GM12878 (cell line): Measurements from ENCODE around the gene HOXB6. TPM values are rescaled to one million over a fixed set of nuclear protein-coding genes. Genes with fewer than 3 reads are reported as not detected.
A peak's percentile ranks its signal among the peaks of the same experiment; 100 is the strongest.

ENCODE experiments used
- ATF7 ChIP-seq: fragments of 450-650 bp; IDR thresholded peaks from 2 replicates; pipeline ENCODE4 v1.6.1; 2016; ENCODE audit warnings: low read depth, mild to moderate bottlenecking
- BCL11A ChIP-seq: IDR thresholded peaks from 2 replicates; pipeline ENCODE4 v1.6.1; 2011; ENCODE audit warnings: low read depth, low read length
- BHLHE40 ChIP-seq, 2 experiments: fragments of 450-650 bp in 1 of 2; IDR thresholded peaks; 2 replicates each; pipeline ENCODE4 v1.6.1; 2011 to 2017; ENCODE audit warnings: low read depth in 2 of 2, borderline replicate concordance in 1 of 2, improper control_type of control experiment in 1 of 2, low read length in 1 of 2, mild to moderate bottlenecking in 1 of 2
- BRCA1 ChIP-seq: IDR thresholded peaks from 2 replicates; pipeline ENCODE4 v1.6.1; 2011; ENCODE audit warnings: low read depth, low read length, improper control_type of control experiment
- FOXK2 ChIP-seq: fragments of 450-650 bp; IDR thresholded peaks from 2 replicates; pipeline ENCODE4 v1.6.1; 2017; ENCODE audit warnings: mild to moderate bottlenecking, moderate library complexity
- FOXM1 ChIP-seq: IDR thresholded peaks from 2 replicates; pipeline ENCODE4 v1.6.1; 2012; ENCODE audit warnings: low read depth, mild to moderate bottlenecking, inconsistent platforms, low read length, moderate library complexity
- MXI1 ChIP-seq: fragments of 150-350 bp; IDR thresholded peaks from 2 replicates; pipeline ENCODE4 v1.6.1; 2011; ENCODE audit warnings: low read depth, mild to moderate bottlenecking, inconsistent platforms, low read length, improper control_type of control experiment
- NBN ChIP-seq: fragments of 450-650 bp; IDR thresholded peaks from 2 replicates; pipeline ENCODE4 v1.6.1; 2016
- NFYA ChIP-seq: IDR thresholded peaks from 2 replicates; pipeline ENCODE4 v1.6.1; 2011; ENCODE audit warnings: low read depth, mild to moderate bottlenecking, low read length, improper control_type of control experiment, borderline replicate concordance
- RAD51 ChIP-seq: fragments of 450-650 bp; IDR thresholded peaks from 2 replicates; pipeline ENCODE4 v1.6.1; 2016; ENCODE audit warnings: moderate library complexity, mild to moderate bottlenecking, inconsistent platforms
- SMAD5 ChIP-seq: IDR thresholded peaks from 2 replicates; pipeline ENCODE4 v1.6.1; 2016; ENCODE audit warnings: antibody characterized with exemption, low read depth
- SMARCA5 ChIP-seq: fragments of 450-650 bp; IDR thresholded peaks from 2 replicates; pipeline ENCODE4 v1.6.1; 2017; ENCODE audit warnings: mild to moderate bottlenecking
- SREBF1 ChIP-seq: IDR thresholded peaks from 2 replicates; pipeline ENCODE4 v1.6.1; 2012; ENCODE audit warnings: mild to moderate bottlenecking, low read length
- TARDBP ChIP-seq: IDR thresholded peaks from 2 replicates; pipeline ENCODE4 v1.6.1; 2016; ENCODE audit warnings: borderline replicate concordance
- TBL1XR1 ChIP-seq: IDR thresholded peaks from 2 replicates; pipeline ENCODE4 v1.6.1; 2012; ENCODE audit warnings: low read depth, low read length, improper control_type of control experiment
- TCF3 ChIP-seq: IDR thresholded peaks from 2 replicates; pipeline ENCODE4 v1.6.1; 2012; ENCODE audit warnings: low read depth, mild to moderate bottlenecking, low read length, borderline replicate concordance; ENCODE audit not compliant: insufficient read depth
- TCF7 ChIP-seq: IDR thresholded peaks from 2 replicates; pipeline ENCODE4 v1.6.1; 2014; ENCODE audit warnings: antibody characterized with exemption, borderline replicate concordance
- polyA plus RNA-seq, 11 experiments: library from polyadenylated mRNA; depleted of rRNA in 4 of 11; unstranded in 6 of 11; stranded (reverse) in 5 of 11; fragments of >200 nt; fragmentation: Nextera tagmentation in 4 of 11; fragmentation: Illumina TruSeq in 1 of 11; extraction: Ambion mirVana in 4 of 11; extraction: Trizol in 1 of 11; gene quantifications; 1 replicate in 1 of 11; 2 replicates in 10 of 11; pipeline versions ENCODE4 v1.2.1 to v1.2.3, GENCODE V29; 2011 to 2016; ENCODE audit warnings: inconsistent platforms in 2 of 11, missing spikeins in 2 of 11, low read depth in 1 of 11
- total RNA-seq, 4 experiments: library from RNA; depleted of rRNA in 3 of 4; stranded (reverse); fragments of >200 nt in 3 of 4; fragmentation: Illumina TruSeq in 1 of 4; extraction: Trizol in 1 of 4; gene quantifications; 2 replicates each; pipeline versions ENCODE4 v1.2.1 to v1.2.3, GENCODE V29; 2013 to 2021
- TF ChIP-seq, protein P1 (sequence below): fragments of 450-650 bp; IDR thresholded peaks from 2 replicates; pipeline ENCODE4 v1.6.1; 2017; ENCODE audit warnings: mild to moderate bottlenecking
- TF ChIP-seq, protein P2 (sequence below): fragments of 450-650 bp; conservative IDR thresholded peaks from 2 replicates; pipeline ENCODE4 v1.6.1; 2017; ENCODE audit warnings: mild to moderate bottlenecking, moderate library complexity
- TF ChIP-seq, protein P3 (sequence below): IDR thresholded peaks from 2 replicates; pipeline ENCODE4 v1.6.1; 2011; ENCODE audit warnings: low read depth, mild to moderate bottlenecking, low read length, moderate library complexity, borderline replicate concordance; ENCODE audit errors: extremely low read depth
- TF ChIP-seq, protein P4 (sequence below), 3 experiments: IDR thresholded peaks in 2 of 3; conservative IDR thresholded peaks in 1 of 3; 2 replicates each; pipeline ENCODE4 v1.5.1; 2011; ENCODE audit warnings: low read depth in 3 of 3, low read length in 3 of 3, mild to moderate bottlenecking in 3 of 3, control low read depth in 2 of 3, moderate library complexity in 2 of 3, inconsistent platforms in 1 of 3, mixed read lengths in 1 of 3; ENCODE audit not compliant: control insufficient read depth in 2 of 3, insufficient read depth in 1 of 3; ENCODE audit errors: extremely low read depth in 1 of 3

HOXB6 gene
- total and polyA plus RNA-seq, 10 of the 15 experiments (the other 5 are each of a cell fraction or from before 2014, with no cell fraction given), result 0.04 to 0.51 (median 0.09) TPM; not detected in 2

DNA sequence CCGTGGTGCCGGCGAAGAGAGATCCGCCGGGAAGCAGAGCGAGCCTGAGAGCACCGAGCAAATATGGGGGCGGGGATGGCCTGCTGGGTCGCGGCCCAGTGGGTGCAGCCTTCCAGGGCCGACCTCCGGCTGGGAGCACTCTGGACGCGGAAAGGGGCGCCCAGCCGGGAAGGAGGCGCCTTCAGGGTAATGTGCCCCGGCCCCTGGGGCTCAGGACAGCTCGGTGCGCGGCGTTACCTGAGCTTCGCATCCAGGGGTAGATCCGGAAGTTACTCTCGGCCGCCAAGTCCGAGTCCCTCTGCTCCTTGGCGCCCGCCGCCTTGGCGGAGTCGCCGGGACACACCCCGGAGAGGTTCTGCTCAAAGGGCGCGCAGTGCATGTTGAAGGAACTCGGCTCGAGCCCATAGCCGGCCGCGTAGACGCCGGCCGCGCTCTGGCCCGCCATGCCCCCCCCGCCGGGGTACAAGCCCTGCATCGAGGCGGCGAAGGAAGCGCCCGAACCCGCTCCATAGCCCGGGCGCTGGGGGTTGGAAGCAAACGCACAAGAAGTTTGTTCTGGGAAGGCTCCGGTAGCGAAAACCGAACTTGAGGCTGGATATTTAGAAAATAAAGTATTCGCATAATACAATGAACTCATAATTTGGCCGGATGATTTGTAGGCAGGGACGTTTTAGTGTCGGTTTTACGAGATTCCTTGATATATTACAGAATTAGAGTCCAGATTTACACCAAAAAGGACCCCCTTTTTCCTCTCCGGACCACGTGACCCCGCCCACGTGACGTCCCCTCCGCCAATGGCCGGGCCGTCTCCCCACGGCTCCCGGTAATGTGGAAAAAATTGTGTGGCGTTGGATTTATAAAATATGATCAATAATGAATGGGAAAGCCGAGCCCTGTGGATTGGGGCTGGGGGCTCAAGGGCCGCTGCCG is 5.8 kb upstream of the HOXB6 start, which contains the start of gene HOXB7 (continued):
- TF ChIP-seq, protein P1, sequence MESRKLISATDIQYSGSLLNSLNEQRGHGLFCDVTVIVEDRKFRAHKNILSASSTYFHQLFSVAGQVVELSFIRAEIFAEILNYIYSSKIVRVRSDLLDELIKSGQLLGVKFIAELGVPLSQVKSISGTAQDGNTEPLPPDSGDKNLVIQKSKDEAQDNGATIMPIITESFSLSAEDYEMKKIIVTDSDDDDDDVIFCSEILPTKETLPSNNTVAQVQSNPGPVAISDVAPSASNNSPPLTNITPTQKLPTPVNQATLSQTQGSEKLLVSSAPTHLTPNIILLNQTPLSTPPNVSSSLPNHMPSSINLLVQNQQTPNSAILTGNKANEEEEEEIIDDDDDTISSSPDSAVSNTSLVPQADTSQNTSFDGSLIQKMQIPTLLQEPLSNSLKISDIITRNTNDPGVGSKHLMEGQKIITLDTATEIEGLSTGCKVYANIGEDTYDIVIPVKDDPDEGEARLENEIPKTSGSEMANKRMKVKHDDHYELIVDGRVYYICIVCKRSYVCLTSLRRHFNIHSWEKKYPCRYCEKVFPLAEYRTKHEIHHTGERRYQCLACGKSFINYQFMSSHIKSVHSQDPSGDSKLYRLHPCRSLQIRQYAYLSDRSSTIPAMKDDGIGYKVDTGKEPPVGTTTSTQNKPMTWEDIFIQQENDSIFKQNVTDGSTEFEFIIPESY, result no peak
- TF ChIP-seq ATF7, result 0 out of 2 replicates have a peak, but pooled peaks have one; percentile 16
- TF ChIP-seq MXI1, result no peak
- TF ChIP-seq BCL11A, result no peak
- TF ChIP-seq TBL1XR1, result no peak
- TF ChIP-seq BHLHE40 (IDR thresholded peaks at IDR 0.05; ENCODE audit: borderline replicate concordance in 1 of 2, low read depth in 2 of 2, low read length in 1 of 2), result peak in 1 of 2 experiments; percentile 61; a peak in 2 of 4 replicates
- TF ChIP-seq RAD51, result peak; percentile 100
- TF ChIP-seq FOXM1, result no peak
- TF ChIP-seq TCF3, result no peak
- TF ChIP-seq TCF7, result no peak
- TF ChIP-seq, protein P2, sequence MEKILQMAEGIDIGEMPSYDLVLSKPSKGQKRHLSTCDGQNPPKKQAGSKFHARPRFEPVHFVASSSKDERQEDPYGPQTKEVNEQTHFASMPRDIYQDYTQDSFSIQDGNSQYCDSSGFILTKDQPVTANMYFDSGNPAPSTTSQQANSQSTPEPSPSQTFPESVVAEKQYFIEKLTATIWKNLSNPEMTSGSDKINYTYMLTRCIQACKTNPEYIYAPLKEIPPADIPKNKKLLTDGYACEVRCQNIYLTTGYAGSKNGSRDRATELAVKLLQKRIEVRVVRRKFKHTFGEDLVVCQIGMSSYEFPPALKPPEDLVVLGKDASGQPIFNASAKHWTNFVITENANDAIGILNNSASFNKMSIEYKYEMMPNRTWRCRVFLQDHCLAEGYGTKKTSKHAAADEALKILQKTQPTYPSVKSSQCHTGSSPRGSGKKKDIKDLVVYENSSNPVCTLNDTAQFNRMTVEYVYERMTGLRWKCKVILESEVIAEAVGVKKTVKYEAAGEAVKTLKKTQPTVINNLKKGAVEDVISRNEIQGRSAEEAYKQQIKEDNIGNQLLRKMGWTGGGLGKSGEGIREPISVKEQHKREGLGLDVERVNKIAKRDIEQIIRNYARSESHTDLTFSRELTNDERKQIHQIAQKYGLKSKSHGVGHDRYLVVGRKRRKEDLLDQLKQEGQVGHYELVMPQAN, result no peak; the same call in 1 of the 2 replicates
- TF ChIP-seq NBN, result no peak
- no peak for TF ChIP-seq NFYA
- TF ChIP-seq, protein P3, sequence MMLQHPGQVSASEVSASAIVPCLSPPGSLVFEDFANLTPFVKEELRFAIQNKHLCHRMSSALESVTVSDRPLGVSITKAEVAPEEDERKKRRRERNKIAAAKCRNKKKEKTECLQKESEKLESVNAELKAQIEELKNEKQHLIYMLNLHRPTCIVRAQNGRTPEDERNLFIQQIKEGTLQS, result peak; percentile 98
- no peak for TF ChIP-seq TARDBP
- TF ChIP-seq FOXK2, result no peak
- TF ChIP-seq SMARCA5, result no peak
- TF ChIP-seq SMAD5, result no peak
- TF ChIP-seq, protein P4, sequence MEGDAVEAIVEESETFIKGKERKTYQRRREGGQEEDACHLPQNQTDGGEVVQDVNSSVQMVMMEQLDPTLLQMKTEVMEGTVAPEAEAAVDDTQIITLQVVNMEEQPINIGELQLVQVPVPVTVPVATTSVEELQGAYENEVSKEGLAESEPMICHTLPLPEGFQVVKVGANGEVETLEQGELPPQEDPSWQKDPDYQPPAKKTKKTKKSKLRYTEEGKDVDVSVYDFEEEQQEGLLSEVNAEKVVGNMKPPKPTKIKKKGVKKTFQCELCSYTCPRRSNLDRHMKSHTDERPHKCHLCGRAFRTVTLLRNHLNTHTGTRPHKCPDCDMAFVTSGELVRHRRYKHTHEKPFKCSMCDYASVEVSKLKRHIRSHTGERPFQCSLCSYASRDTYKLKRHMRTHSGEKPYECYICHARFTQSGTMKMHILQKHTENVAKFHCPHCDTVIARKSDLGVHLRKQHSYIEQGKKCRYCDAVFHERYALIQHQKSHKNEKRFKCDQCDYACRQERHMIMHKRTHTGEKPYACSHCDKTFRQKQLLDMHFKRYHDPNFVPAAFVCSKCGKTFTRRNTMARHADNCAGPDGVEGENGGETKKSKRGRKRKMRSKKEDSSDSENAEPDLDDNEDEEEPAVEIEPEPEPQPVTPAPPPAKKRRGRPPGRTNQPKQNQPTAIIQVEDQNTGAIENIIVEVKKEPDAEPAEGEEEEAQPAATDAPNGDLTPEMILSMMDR (IDR thresholded peaks at IDR 0.05 in 2 of 3, conservative IDR thresholded peaks at IDR 0.05 in 1 of 3; ENCODE audit: control insufficient read depth in 2 of 3, extremely low read depth in 1 of 3, insufficient read depth in 1 of 3, low read depth in 3 of 3, low read length in 3 of 3), result no peak
- no peak for TF ChIP-seq BRCA1
- TF ChIP-seq SREBF1, result no peak
